Loucy (cell line): ENCODE measurements around the gene PRDM4.
"Not testable (repeated sequence)": the region's sequence is repeated elsewhere in the genome, so short reads cannot be mapped to it uniquely, and the experiment has no call there.

ENCODE experiments used
- EZH2phosphoT487 ChIP-seq: fragments of 200-600 bp; IDR thresholded peaks from 2 replicates; pipeline ENCODE4 v1.6.1; 2018; ENCODE audit warnings: antibody characterized with exemption, mild to moderate bottlenecking, moderate library complexity, borderline replicate concordance
- TF ChIP-seq, protein P1 (sequence below): fragments of 200-600 bp; sonication (generic); conservative IDR thresholded peaks from 2 replicates; pipeline ENCODE4 v1.5.1; 2014; ENCODE audit warnings: mild to moderate bottlenecking, antibody characterized with exemption, low read length

DNA sequence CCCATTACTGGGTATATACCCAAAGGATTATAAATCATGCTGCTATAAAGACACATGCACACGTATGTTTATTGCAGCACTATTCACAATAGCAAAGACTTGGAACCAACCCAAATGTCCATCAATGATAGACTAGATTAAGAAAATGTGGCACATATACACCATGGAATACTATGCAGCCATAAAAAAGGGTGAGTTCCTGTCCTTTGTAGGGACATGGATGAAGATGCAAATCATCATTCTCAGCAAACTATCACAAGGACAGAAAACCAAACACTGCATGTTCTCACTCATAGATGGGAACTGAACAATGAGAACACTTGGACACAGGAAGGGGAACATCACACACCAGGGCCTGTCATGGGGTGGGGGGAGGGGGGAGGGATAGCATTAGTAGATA lies 33.2 kb downstream of the PRDM4 start:
- TF ChIP-seq, protein P1, sequence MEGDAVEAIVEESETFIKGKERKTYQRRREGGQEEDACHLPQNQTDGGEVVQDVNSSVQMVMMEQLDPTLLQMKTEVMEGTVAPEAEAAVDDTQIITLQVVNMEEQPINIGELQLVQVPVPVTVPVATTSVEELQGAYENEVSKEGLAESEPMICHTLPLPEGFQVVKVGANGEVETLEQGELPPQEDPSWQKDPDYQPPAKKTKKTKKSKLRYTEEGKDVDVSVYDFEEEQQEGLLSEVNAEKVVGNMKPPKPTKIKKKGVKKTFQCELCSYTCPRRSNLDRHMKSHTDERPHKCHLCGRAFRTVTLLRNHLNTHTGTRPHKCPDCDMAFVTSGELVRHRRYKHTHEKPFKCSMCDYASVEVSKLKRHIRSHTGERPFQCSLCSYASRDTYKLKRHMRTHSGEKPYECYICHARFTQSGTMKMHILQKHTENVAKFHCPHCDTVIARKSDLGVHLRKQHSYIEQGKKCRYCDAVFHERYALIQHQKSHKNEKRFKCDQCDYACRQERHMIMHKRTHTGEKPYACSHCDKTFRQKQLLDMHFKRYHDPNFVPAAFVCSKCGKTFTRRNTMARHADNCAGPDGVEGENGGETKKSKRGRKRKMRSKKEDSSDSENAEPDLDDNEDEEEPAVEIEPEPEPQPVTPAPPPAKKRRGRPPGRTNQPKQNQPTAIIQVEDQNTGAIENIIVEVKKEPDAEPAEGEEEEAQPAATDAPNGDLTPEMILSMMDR, result not testable (repeated sequence)
- not testable (repeated sequence) for TF ChIP-seq EZH2phosphoT487
